ENCODE data around the gene IQCM. TPM values are rescaled to one million over a fixed set of nuclear protein-coding genes. Genes with fewer than 3 reads are reported as not detected.

The IQCM gene
- total RNA-seq, 1 donor from 2014 or later: not detected

DNA sequence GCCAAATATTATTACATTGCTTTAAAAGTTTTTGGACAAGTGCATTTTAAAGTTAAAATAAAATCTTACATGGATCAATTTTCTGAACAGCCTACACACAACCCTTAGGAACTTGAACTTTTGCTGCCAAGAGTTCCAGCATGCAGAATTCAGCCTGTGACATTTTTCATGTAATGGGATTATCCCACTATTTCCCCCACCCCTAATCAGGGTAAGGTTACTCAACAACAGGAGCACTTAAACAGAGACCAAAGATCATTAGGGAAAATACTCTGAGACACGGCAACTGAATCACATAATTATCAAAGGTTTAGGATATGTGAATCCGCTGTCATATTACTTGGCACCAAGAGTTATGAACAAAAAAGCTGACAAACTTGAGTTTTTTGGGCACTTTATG lies 47.2 kb downstream of the IQCM start:
- TF ChIP-seq, protein P1, sequence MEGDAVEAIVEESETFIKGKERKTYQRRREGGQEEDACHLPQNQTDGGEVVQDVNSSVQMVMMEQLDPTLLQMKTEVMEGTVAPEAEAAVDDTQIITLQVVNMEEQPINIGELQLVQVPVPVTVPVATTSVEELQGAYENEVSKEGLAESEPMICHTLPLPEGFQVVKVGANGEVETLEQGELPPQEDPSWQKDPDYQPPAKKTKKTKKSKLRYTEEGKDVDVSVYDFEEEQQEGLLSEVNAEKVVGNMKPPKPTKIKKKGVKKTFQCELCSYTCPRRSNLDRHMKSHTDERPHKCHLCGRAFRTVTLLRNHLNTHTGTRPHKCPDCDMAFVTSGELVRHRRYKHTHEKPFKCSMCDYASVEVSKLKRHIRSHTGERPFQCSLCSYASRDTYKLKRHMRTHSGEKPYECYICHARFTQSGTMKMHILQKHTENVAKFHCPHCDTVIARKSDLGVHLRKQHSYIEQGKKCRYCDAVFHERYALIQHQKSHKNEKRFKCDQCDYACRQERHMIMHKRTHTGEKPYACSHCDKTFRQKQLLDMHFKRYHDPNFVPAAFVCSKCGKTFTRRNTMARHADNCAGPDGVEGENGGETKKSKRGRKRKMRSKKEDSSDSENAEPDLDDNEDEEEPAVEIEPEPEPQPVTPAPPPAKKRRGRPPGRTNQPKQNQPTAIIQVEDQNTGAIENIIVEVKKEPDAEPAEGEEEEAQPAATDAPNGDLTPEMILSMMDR (conservative IDR thresholded peaks at IDR 0.05): no peak
- Mint-ChIP-seq H3K4me1 (ENCODE audit: unreplicated experiment) (no peaks in the 10 kb centered on the region), H3K36me3 (no peaks in the 10 kb centered on the region), H3K27ac (no peak overlapping the region), H3K9me3 (peaks cover 6% of the 10 kb centered on the region), H3K27me3 (no peaks in the 10 kb centered on the region), H3K4me3 (no peak overlapping the region)
- no peak for DNase-seq (ENCODE audit: extremely low spot score, unreplicated experiment)

DNA sequence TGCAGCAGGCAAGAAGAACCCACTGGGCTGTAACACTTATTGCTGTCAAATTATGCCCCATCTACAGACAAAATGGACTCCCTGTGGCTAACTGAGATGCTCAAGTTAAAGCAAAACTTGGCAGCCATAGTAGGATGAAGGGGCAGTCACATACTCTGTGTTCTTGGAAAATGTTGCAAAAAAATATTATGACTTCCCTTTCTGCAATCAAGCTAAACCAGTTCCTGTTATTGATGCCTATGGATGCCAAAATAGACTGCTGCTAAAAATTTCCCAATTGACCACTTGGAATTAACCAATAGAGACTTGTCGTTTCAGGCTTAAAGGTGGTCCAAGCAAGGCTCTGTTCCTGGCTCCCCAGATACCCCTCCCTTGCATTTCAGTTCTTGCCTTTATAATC lies 49.5 kb downstream of the IQCM start:
- Mint-ChIP-seq H3K36me3 (no peaks in the 10 kb centered on the region), H3K4me1 (ENCODE audit: unreplicated experiment) (no peaks in the 10 kb centered on the region), H3K4me3 (no peak overlapping the region), H3K27me3 (no peaks in the 10 kb centered on the region), H3K27ac (peak overlapping the region; percentile 61), H3K9me3 (peaks cover 6% of the 10 kb centered on the region)
- DNase-seq (ENCODE audit: extremely low spot score, unreplicated experiment): no peak
- TF ChIP-seq, protein P1 (conservative IDR thresholded peaks at IDR 0.05): no peak

DNA sequence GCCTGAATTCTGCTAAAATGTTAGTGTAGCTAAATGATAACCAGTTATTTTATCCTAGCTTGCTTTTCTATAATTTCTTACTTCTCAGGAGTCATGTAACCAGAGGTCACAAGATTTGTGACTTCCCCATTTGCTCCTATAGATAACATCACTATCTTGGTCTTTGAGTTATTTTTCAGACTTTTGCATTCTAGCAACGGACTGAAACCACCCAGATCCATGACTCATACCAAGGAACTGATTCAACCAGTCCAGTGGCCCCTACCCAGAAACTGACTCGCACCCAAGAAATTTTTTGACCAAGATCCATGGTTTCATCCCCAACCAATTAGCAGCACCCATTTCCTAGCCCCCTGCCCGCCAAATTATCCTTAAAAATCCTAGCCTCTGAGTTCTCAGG lies 50.0 kb downstream of the IQCM start:
- Mint-ChIP-seq H3K4me3 (no peak overlapping the region), H3K36me3 (no peaks in the 10 kb centered on the region), H3K27ac (peak overlapping the region; percentile 61), H3K4me1 (ENCODE audit: unreplicated experiment) (no peaks in the 10 kb centered on the region), H3K9me3 (peaks cover 6% of the 10 kb centered on the region), H3K27me3 (no peaks in the 10 kb centered on the region)
- DNase-seq (ENCODE audit: extremely low spot score, unreplicated experiment): no peak
- TF ChIP-seq, protein P1 (conservative IDR thresholded peaks at IDR 0.05): no peak

DNA sequence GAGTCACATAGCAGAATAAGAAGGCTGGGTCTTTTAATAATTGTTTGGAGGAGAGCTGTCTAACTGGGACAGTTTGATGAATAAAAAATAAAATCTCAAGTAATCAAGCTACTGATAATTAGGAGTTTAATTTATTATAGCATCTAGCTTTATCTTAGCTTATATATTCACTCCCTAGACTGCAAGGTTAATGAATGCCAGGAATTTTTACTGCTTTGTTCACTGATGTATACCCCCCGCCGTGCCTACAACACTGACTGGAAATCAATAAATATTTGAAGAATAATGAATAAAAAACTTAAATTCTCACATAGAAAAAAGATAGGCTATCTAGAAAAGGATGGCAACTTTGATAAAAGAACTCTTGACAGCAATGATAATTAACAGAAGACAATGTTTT lies 59.7 kb downstream of the IQCM start:
- Mint-ChIP-seq H3K4me1 (ENCODE audit: unreplicated experiment) (no peaks in the 10 kb centered on the region), H3K27ac (no peak overlapping the region), H3K27me3 (no peaks in the 10 kb centered on the region), H3K4me3 (no peak overlapping the region), H3K36me3 (no peaks in the 10 kb centered on the region), H3K9me3 (no peaks in the 10 kb centered on the region)
- no peak for DNase-seq (ENCODE audit: extremely low spot score, unreplicated experiment)
- TF ChIP-seq, protein P1 (conservative IDR thresholded peaks at IDR 0.05): no peak

DNA sequence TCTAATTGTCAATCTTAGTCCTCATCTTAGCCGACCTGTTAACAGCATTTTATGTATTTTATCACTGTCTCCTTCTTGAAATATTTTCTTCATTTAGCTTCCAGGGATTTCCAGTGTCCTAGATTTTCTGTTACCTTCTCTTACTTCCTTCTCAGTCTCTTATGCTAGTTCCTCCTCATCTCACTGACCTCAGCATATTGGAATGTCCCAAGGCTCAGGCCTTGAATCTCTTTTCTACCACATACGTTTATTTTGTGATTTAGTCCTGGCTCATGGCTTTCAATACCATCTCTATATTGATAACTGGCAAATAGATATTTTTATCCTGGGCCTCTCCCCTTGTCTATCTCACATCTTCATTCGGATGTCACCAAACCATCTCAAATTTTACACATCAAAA lies 61.1 kb downstream of the IQCM start:
- Mint-ChIP-seq H3K4me3 (no peak overlapping the region), H3K9me3 (no peaks in the 10 kb centered on the region), H3K36me3 (no peaks in the 10 kb centered on the region), H3K27ac (no peak overlapping the region), H3K4me1 (ENCODE audit: unreplicated experiment) (no peaks in the 10 kb centered on the region), H3K27me3 (no peaks in the 10 kb centered on the region)
- TF ChIP-seq, protein P1 (conservative IDR thresholded peaks at IDR 0.05): no peak
- DNase-seq (ENCODE audit: extremely low spot score, unreplicated experiment): no peak

DNA sequence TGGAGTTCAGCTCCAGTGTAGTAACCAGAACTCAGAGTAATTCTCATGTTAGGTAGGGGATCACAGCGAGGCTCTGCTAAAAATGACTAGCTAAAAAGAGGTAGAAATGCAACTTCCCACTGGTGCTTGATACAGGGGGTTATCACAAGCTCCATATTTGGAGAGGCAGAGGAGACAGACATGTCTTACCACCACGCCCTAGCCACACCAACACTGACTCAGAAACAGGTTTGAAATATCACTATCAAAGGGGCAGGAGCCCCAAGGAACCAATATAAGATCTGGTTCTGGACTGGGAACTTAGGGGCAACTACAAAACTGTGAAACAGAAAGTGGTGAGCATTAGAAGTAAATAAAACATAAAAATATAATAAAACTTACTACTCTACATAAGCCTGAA lies 62.9 kb downstream of the IQCM start:
- no peak overlapping the region for H3K4me3 Mint-ChIP-seq
- TF ChIP-seq, protein P1 (conservative IDR thresholded peaks at IDR 0.05): no peak
- no peaks in the 10 kb centered on the region for H3K36me3 Mint-ChIP-seq
- DNase-seq (ENCODE audit: extremely low spot score, unreplicated experiment): no peak
- no peak overlapping the region for H3K27ac Mint-ChIP-seq
- no peaks in the 10 kb centered on the region for H3K27me3 Mint-ChIP-seq
- H3K9me3 Mint-ChIP-seq: no peaks in the 10 kb centered on the region
- H3K4me1 Mint-ChIP-seq (ENCODE audit: unreplicated experiment): no peaks in the 10 kb centered on the region

All from type B pancreatic cell (in vitro differentiated cells).